Keratinocyte (primary cell): ENCODE results near the gene ZCWPW1. TPM values are rescaled to one million over a fixed set of nuclear protein-coding genes. Genes with fewer than 3 reads are reported as not detected.

Experiments used
- DNase-seq: peaks from one replicate; pipeline ENCODE4 v3.0.0-alpha.2; 2011; ENCODE audit warnings: low read depth, missing footprints, low spot score
- FAIRE-seq: peaks from 2 replicates; lab custom pipeline; 2011; peaks lifted over from hg19 to GRCh38; lab: Jason Lieb, UNC
- H2AFZ ChIP-seq: 2 replicates; pipeline ENCODE4 v1.6.0; 2012; ENCODE audit warnings: low read length, control low read depth, inconsistent platforms; ENCODE audit not compliant: control insufficient read depth
- H3K27ac ChIP-seq: 2 replicates; pipeline ENCODE4 v1.5.1; 2011; ENCODE audit warnings: low read length; ENCODE audit not compliant: control insufficient read depth, insufficient read depth
- H3K27me3 ChIP-seq: 3 replicates; pipeline ENCODE4 v1.6.0; 2011; ENCODE audit warnings: low read length; ENCODE audit not compliant: control insufficient read depth, insufficient read depth; ENCODE audit errors: extremely low read depth
- H3K36me3 ChIP-seq, 2 experiments: 2 replicates in 1 of 2; 3 replicates in 1 of 2; pipeline ENCODE4 v1.5.1; 2011; ENCODE audit warnings: low read length in 2 of 2, mild to moderate bottlenecking in 1 of 2; ENCODE audit not compliant: control insufficient read depth in 2 of 2, insufficient read depth in 2 of 2; ENCODE audit errors: extremely low read depth in 1 of 2
- H3K4me1 ChIP-seq: 3 replicates; pipeline ENCODE4 v1.5.1; 2011; ENCODE audit warnings: low read length; ENCODE audit not compliant: control insufficient read depth, insufficient read depth; ENCODE audit errors: extremely low read depth
- H3K4me2 ChIP-seq: 3 replicates; pipeline ENCODE4 v1.6.0; 2011; ENCODE audit warnings: low read depth, low read length; ENCODE audit not compliant: control insufficient read depth, insufficient read depth; ENCODE audit errors: extremely low read depth
- H3K4me3 ChIP-seq, 3 experiments: fragments of 200-600 bp in 1 of 3; sonication (generic) in 1 of 3; 2 replicates in 2 of 3; 3 replicates in 1 of 3; pipeline ENCODE4 v1.5.1; 2011 to 2016; ENCODE audit warnings: low read length in 3 of 3, mild to moderate bottlenecking in 3 of 3, control low read depth in 2 of 3, inconsistent platforms in 1 of 3, low read depth in 1 of 3, mixed read lengths in 1 of 3, mixed run types in 1 of 3, moderate library complexity in 1 of 3; ENCODE audit not compliant: control insufficient read depth in 2 of 3, insufficient read depth in 2 of 3; ENCODE audit errors: extremely low read depth in 1 of 3
- H3K79me2 ChIP-seq: 2 replicates; pipeline ENCODE4 v1.6.0; 2012; ENCODE audit warnings: low read length; ENCODE audit not compliant: control insufficient read depth, insufficient read depth
- H3K9ac ChIP-seq: 3 replicates; pipeline ENCODE4 v1.6.0; 2011; ENCODE audit warnings: low read length; ENCODE audit not compliant: control insufficient read depth, insufficient read depth; ENCODE audit errors: extremely low read depth
- H3K9me1 ChIP-seq: 3 replicates; pipeline ENCODE4 v1.6.0; 2011; ENCODE audit warnings: low read length; ENCODE audit not compliant: control insufficient read depth, insufficient read depth; ENCODE audit errors: extremely low read depth
- H3K9me3 ChIP-seq: 2 replicates; pipeline ENCODE4 v1.5.1; 2012; ENCODE audit warnings: low read depth, low read length; ENCODE audit not compliant: control insufficient read depth
- H4K20me1 ChIP-seq: 3 replicates; pipeline ENCODE4 v1.6.0; 2011; ENCODE audit warnings: low read length; ENCODE audit not compliant: control insufficient read depth, insufficient read depth; ENCODE audit errors: extremely low read depth
- EZH2 ChIP-seq: IDR thresholded peaks from one replicate; pipeline ENCODE4 v1.6.1; 2012; ENCODE audit warnings: inconsistent platforms, mild to moderate bottlenecking, low read length, moderate library complexity
- dilution Hi-C: fragments of 300-500 bp; cut with MboI; formaldehyde crosslinking; loops from one replicate; pipeline ENCODE4 v1.7.0; 2020; ENCODE audit warnings: low sequenced_read_pairs; ENCODE audit not compliant: extremely low pct_ligation_motif_present
- polyA plus RNA-seq, 5 experiments: library from polyadenylated mRNA; depleted of rRNA in 3 of 5; stranded (reverse) in 3 of 5; stranded (forward) in 1 of 5; unstranded in 1 of 5; fragments of >200 nt; gene quantifications; 1 replicate in 1 of 5; 2 replicates in 3 of 5; 3 replicates in 1 of 5; pipeline versions ENCODE4 v1.2.1 to v1.2.3, GENCODE V29; 2011 to 2012; ENCODE audit warnings: missing spikeins in 2 of 5, low read depth in 1 of 5, low replicate concordance in 1 of 5
- TF ChIP-seq, protein P1 (sequence below), 3 experiments: IDR thresholded peaks in 1 of 3; conservative IDR thresholded peaks in 1 of 3; optimal IDR thresholded peaks in 1 of 3; 2 replicates in 2 of 3; 3 replicates in 1 of 3; pipeline versions ENCODE3 to v1.5.1; 2011; ENCODE audit warnings: low read length in 3 of 3, mild to moderate bottlenecking in 3 of 3, moderate library complexity in 2 of 3, control low read depth in 1 of 3, inconsistent platforms in 1 of 3; ENCODE audit not compliant: insufficient read depth in 2 of 3; ENCODE audit errors: extremely low read depth in 1 of 3

The ZCWPW1 gene
- polyA plus RNA-seq, 1 donor (not counting 4 experiments of a cell fraction or from before 2014, with no cell fraction given), result 1.4 TPM

DNA sequence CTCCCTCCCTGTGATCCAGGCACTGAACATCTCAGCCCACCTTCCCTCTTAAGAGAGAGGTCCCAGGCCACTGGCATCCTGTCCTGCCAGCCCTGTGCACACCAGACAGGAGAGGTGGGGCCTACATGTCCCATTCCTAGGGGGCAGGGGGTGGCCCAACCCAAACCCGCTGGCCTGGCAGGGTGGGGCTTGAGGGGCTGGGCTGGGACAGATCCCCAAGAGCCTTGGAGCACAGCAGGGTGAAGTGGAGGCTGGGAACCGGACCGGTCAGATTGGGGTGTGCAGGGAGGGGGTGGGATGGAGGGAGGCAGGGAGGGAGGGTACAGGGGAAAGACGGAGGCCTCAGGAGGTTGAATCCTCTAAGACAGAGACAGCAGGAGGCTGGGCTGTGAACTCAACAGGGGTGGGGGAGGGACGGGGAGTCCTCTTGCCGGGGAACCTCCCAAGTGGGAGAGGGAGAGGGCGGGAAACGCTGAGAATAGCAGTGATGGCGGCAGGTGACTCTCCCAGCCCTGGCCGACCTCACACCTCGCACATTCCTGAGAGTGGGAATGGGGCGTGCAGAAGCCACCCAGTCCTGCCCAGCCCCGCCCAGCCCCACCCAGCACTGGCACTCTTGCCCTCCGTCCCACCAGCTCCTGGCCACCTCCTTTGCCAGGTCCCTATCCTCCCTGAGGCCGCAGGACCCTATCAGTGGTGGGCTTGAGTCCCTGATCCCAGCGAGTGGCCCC, 43.8 kb upstream of the ZCWPW1 start:
- H3K4me1 ChIP-seq, result peaks cover 28% of the 10 kb centered on the region
- peak overlapping the region; percentile 1 for H3K9ac ChIP-seq
- no peaks in the 10 kb centered on the region for H4K20me1 ChIP-seq
- FAIRE-seq (no peak), DNase-seq (no peak)
- H3K27ac ChIP-seq, result peak overlapping the region; percentile 31
- H3K9me3 ChIP-seq, result no peaks in the 10 kb centered on the region
- H3K27me3 ChIP-seq, result no peaks in the 10 kb centered on the region
- no peaks in the 10 kb centered on the region for H3K9me1 ChIP-seq
- H3K79me2 ChIP-seq, result peaks cover 16% of the 10 kb centered on the region
- dilution Hi-C loops, result no loop called here
- peak overlapping the region; percentile 51 for H2AFZ ChIP-seq
- TF ChIP-seq, protein P1, sequence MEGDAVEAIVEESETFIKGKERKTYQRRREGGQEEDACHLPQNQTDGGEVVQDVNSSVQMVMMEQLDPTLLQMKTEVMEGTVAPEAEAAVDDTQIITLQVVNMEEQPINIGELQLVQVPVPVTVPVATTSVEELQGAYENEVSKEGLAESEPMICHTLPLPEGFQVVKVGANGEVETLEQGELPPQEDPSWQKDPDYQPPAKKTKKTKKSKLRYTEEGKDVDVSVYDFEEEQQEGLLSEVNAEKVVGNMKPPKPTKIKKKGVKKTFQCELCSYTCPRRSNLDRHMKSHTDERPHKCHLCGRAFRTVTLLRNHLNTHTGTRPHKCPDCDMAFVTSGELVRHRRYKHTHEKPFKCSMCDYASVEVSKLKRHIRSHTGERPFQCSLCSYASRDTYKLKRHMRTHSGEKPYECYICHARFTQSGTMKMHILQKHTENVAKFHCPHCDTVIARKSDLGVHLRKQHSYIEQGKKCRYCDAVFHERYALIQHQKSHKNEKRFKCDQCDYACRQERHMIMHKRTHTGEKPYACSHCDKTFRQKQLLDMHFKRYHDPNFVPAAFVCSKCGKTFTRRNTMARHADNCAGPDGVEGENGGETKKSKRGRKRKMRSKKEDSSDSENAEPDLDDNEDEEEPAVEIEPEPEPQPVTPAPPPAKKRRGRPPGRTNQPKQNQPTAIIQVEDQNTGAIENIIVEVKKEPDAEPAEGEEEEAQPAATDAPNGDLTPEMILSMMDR (optimal IDR thresholded peaks at IDR 0.05 in 1 of 3, IDR thresholded peaks at IDR 0.05 in 1 of 3, conservative IDR thresholded peaks at IDR 0.05 in 1 of 3; ENCODE audit: extremely low read depth in 1 of 3, insufficient read depth in 2 of 3, low read length in 3 of 3), result no peak
- TF ChIP-seq EZH2, result no peak
- H3K4me3 ChIP-seq, result peak overlapping the region in 1 of 3 experiments; percentile 49
- H3K36me3 ChIP-seq, result peaks cover 6 to 17% of the 10 kb centered on the region in 2 experiments
- H3K4me2 ChIP-seq, result peak overlapping the region; percentile 67

DNA sequence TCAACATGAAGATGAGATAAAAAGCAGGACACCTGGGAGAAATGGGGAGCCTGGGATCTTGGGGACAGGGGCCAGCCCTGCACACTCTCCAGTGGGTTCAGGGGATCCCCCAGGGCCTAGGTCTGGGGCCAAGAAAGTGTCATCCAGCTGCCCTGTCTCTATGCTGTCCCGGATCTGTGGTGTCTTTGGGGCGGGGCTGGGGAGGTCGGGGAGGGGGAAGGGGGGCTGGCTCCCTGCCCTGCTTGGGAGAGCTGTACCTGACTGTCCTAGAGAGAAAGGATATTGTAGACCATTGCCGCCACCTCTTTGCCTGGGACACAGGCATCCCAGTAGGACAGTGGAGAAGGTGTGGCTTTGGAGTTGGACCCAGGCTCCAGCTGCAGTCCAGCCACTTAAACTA, 42.5 kb upstream of the ZCWPW1 start:
- dilution Hi-C loops, result no loop called here

More for the DNA sequence above, 42.5 kb upstream of the ZCWPW1 start:
- Histone ChIP-seq H3K36me3 (peaks cover 11 to 21% of the 10 kb centered on the region in 2 experiments), H3K9ac (no peak overlapping the region), H3K4me3 (no peak overlapping the region), H3K4me2 (no peak overlapping the region), H3K79me2 (peaks cover 4% of the 10 kb centered on the region), H3K4me1 (peaks cover 16% of the 10 kb centered on the region), H3K27me3 (no peaks in the 10 kb centered on the region), H3K27ac (no peak overlapping the region), H2AFZ (no peak overlapping the region), H3K9me1 (no peaks in the 10 kb centered on the region), H3K9me3 (no peaks in the 10 kb centered on the region), H4K20me1 (no peaks in the 10 kb centered on the region)
- DNase-seq (no peak), FAIRE-seq (no peak)
- no peak for TF ChIP-seq EZH2
- TF ChIP-seq, protein P1 (optimal IDR thresholded peaks at IDR 0.05 in 1 of 3, IDR thresholded peaks at IDR 0.05 in 1 of 3, conservative IDR thresholded peaks at IDR 0.05 in 1 of 3; ENCODE audit: extremely low read depth in 1 of 3, insufficient read depth in 2 of 3, low read length in 3 of 3), result no peak
